Sigmoid colon (tissue), 7 donors: Measurements from ENCODE around the gene PLB1. TPM values are rescaled to one million over a fixed set of nuclear protein-coding genes. Genes with fewer than 3 reads are reported as not detected.
A peak's percentile ranks its signal among the peaks of the same experiment; 100 is the strongest.

ENCODE experiments used
- DNase-seq: peaks from one replicate; pipeline ENCODE4 v3.0.0-alpha.2; 2019
- H3K27ac ChIP-seq, 4 donors: fragments of 200-600 bp; sonication (generic); one replicate each; pipeline ENCODE4 v1.5.1; 2016 to 2019; ENCODE audit warnings: mild to moderate bottlenecking in 1 of 4
- H3K27me3 ChIP-seq, 3 donors: fragments of 200-600 bp; sonication (generic); one replicate each; pipeline ENCODE4 v1.5.1; 2019; ENCODE audit warnings: mild to moderate bottlenecking in 1 of 3
- H3K36me3 ChIP-seq, 4 donors: fragments of 200-600 bp; sonication (generic); one replicate each; pipeline ENCODE4 v1.5.1; 2016 to 2019
- H3K4me1 ChIP-seq, 4 donors: fragments of 200-600 bp; sonication (generic); one replicate each; pipeline ENCODE4 v1.5.1; 2017 to 2019
- H3K4me3 ChIP-seq, 4 donors: fragments of 200-600 bp; sonication (generic); one replicate each; pipeline ENCODE4 v1.5.1; 2017 to 2019; ENCODE audit warnings: mild to moderate bottlenecking in 2 of 4, moderate library complexity in 1 of 4
- H3K9me3 ChIP-seq, 4 donors: fragments of 200-600 bp in 3 of 4; sonication (generic) in 3 of 4; one replicate each; pipeline versions ENCODE4 v1.5.1 to v1.6.1; 2013 to 2019
- EP300 ChIP-seq, 4 donors: sonication (generic); formaldehyde crosslinking; IDR thresholded peaks; one replicate each; pipeline ENCODE4 v1.6.1; 2017; ENCODE audit warnings: antibody characterized with exemption in 4 of 4
- POLR2A ChIP-seq, 2 donors: fragments of 450-650 bp; IDR thresholded peaks; one replicate each; pipeline ENCODE4 v1.6.1; 2016; ENCODE audit warnings: antibody characterized with exemption in 2 of 2, mild to moderate bottlenecking in 2 of 2, moderate library complexity in 2 of 2
- POLR2AphosphoS5 ChIP-seq, 4 donors: sonication (generic); formaldehyde crosslinking; IDR thresholded peaks; one replicate each; pipeline ENCODE4 v1.6.1; 2017; ENCODE audit warnings: antibody characterized with exemption in 4 of 4
- WGBS, 2 donors: extraction: QIAGEN DNeasy Blood & Tissue Kit; methylation state at CpG; one replicate each; pipeline ENCODE4 v1.1.7; 2013; 5-methylcytosine and 5-hydroxymethylcytosine counted together
- intact Hi-C: fragments of 100-400 bp; cut with DNase I; formaldehyde crosslinking; loops from one replicate; pipeline ENCODE4 v1.15.1; 2023
- polyA plus RNA-seq, 3 donors: library from polyadenylated mRNA; stranded (reverse); fragments of 200-250 nt; gene quantifications; one replicate each; pipeline ENCODE4 v1.2.3, GENCODE V29; 2013
- total RNA-seq, 4 donors: library from RNA; depleted of rRNA; stranded (reverse); fragments of >200 nt; gene quantifications; one replicate each; pipeline ENCODE4 v1.1.0, GENCODE V29; 2016
- TF ChIP-seq, protein P1 (sequence below), 4 experiments: fragments of 450-650 bp in 3 of 4; fragments of 200-600 bp in 1 of 4; IDR thresholded peaks; one replicate each; pipeline ENCODE4 v1.5.1; 2016 to 2019; ENCODE audit warnings: antibody characterized with exemption in 4 of 4, mild to moderate bottlenecking in 3 of 4, moderate library complexity in 2 of 4
- donor health status: healthy with polysubstance abuse.
- donor health status: Bipolar disorder and iron deficiency.
- donor health status: healthy.

The PLB1 gene
- total and polyA plus RNA-seq, 7 donors = 1.2 to 18.3 (median 2.1) TPM

GRCh38 chr2:28586867-28587266 is 91.0 kb downstream of the PLB1 start:
- peaks cover 0 to 18% (median 13%) of the 10 kb centered on the region in 4 donors for H3K4me1 ChIP-seq
- no peaks in the 10 kb centered on the region for H3K36me3 ChIP-seq
- TF ChIP-seq POLR2A (IDR thresholded peaks at IDR 0.05) = no peak
- TF ChIP-seq, protein P1, sequence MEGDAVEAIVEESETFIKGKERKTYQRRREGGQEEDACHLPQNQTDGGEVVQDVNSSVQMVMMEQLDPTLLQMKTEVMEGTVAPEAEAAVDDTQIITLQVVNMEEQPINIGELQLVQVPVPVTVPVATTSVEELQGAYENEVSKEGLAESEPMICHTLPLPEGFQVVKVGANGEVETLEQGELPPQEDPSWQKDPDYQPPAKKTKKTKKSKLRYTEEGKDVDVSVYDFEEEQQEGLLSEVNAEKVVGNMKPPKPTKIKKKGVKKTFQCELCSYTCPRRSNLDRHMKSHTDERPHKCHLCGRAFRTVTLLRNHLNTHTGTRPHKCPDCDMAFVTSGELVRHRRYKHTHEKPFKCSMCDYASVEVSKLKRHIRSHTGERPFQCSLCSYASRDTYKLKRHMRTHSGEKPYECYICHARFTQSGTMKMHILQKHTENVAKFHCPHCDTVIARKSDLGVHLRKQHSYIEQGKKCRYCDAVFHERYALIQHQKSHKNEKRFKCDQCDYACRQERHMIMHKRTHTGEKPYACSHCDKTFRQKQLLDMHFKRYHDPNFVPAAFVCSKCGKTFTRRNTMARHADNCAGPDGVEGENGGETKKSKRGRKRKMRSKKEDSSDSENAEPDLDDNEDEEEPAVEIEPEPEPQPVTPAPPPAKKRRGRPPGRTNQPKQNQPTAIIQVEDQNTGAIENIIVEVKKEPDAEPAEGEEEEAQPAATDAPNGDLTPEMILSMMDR (IDR thresholded peaks at IDR 0.05) = no peak
- no peak for TF ChIP-seq EP300 (IDR thresholded peaks at IDR 0.05)
- TF ChIP-seq POLR2AphosphoS5 (IDR thresholded peaks at IDR 0.05) = no peak
- intact Hi-C loops = no loop called here
- H3K4me3 ChIP-seq = no peak overlapping the region
- H3K27ac ChIP-seq = no peak overlapping the region
- no peaks in the 10 kb centered on the region for H3K9me3 ChIP-seq
- H3K27me3 ChIP-seq = no peaks in the 10 kb centered on the region
- DNase-seq = peak; percentile 50
- 60 to 79% methylated on average over 7 of the region's 7 CpGs for WGBS, 2 donors

DNA sequence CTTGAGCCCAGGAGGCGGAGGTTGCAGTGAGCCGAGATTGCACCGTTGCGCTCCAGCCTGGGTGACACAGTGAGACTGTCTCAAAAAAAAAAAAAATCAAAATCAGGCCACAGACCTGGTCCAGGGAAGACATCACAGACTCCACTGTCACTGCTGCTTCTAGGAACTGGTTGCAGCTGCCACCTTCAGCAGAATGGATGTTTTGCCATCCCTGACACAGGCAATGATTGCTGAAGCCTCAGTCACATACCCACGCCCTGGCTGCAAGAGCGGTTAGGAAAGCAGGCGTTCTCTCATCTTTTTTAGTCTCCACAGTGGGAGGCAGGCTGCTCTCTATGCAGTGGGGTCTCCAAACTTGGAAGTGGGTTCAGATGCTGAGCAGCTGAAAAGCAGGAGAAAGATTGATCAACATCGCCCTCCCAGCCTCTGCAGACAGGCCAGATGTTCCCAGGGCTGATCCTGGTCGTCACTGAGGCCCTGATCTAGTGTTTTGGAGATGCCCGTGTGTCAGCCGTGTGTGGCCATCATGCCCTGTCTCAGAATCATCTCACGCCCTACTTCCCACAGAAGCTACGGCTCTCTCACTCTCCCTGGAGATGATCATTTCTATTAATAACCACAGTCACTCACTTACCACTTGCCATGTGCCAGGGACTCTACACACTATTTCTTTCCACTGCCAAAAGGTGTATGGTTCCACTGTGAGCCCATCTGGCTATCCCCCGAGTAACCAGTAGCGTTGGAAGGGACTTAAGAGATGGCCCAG is 91.8 kb downstream of the PLB1 start:
- H3K4me1 ChIP-seq = peaks cover 0 to 18% (median 13%) of the 10 kb centered on the region in 4 donors
- intact Hi-C loops = no loop called here
- H3K27me3 ChIP-seq = no peaks in the 10 kb centered on the region
- 89 to 92% methylated on average over 15 of the region's 15 CpGs for WGBS, 2 donors
- no peaks in the 10 kb centered on the region for H3K9me3 ChIP-seq
- no peak for TF ChIP-seq POLR2AphosphoS5 (IDR thresholded peaks at IDR 0.05)
- H3K36me3 ChIP-seq = no peaks in the 10 kb centered on the region
- peak overlapping the region in 1 of 4 donors; percentile 12 for H3K27ac ChIP-seq
- no peak overlapping the region for H3K4me3 ChIP-seq
- peak; percentile 38 for DNase-seq

DNA sequence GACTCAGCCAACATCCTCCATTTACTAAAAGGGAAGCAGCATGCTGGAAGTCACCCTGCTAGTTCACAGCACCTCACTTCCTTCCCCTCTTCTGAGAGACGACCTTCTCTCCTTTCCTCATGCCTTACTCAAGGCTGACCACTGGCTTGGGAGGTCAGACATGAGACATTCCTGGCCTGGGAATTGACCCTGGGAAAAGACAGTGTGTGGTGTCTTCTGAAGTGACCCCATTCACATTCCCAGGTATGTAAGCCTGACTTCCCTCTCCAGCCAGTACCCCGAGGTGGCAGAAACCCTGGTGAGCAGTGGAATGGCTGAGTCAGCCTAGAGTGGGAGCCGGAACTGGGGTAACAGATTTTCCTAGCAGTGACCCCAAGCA is 92.4 kb downstream of the PLB1 start:
- H3K36me3 ChIP-seq = no peaks in the 10 kb centered on the region
- peak overlapping the region in 1 of 4 donors; percentile 12 for H3K27ac ChIP-seq
- DNase-seq = peak; percentile 36
- TF ChIP-seq, protein P1 (IDR thresholded peaks at IDR 0.05) = no peak
- TF ChIP-seq POLR2A (IDR thresholded peaks at IDR 0.05) (no peak), POLR2AphosphoS5 (IDR thresholded peaks at IDR 0.05) (no peak), EP300 (IDR thresholded peaks at IDR 0.05) (no peak)
- peaks cover 0 to 18% (median 13%) of the 10 kb centered on the region in 4 donors for H3K4me1 ChIP-seq
- 55 to 64% methylated on average over 3 of the region's 3 CpGs for WGBS, 2 donors
- H3K9me3 ChIP-seq = no peaks in the 10 kb centered on the region
- no peaks in the 10 kb centered on the region for H3K27me3 ChIP-seq
- intact Hi-C loops = no loop called here
- no peak overlapping the region for H3K4me3 ChIP-seq

DNA sequence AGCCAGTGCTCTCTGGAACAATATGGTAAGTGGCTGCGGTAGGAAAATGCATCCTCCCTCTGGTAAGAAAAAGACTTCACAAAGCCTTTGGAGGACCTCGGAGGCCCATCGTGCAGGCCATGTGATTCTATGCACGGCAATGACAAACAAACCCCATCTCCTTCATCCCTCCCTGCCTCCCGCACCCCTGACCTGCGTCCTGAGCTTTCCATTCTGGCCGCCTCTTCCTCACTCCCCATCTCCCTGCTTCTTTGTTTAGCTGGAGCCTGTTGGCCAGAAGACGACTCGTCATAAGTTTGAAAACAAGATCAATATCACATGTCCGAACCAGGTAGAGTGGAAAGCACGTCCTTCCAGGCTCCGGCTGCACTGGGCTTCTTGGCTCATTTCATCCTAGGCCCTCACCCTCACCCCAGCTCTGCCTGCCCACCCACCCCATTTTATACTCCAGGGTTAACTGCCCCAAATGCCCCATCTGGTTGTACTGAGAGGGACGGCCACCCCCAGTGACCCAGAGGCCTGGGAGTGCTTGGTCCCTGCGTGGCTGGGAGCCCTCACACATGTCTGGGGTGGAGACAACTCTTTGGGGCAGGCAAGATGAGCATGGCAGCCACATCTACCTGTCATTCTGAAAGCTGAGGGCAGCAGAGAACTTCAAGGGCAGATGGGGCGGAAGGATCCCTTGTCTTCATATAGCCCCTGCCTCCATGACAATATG is 94.0 kb downstream of the PLB1 start:
- Histone ChIP-seq H3K36me3 (no peaks in the 10 kb centered on the region), H3K27me3 (no peaks in the 10 kb centered on the region), H3K4me1 (peaks cover 0 to 12% (median 9%) of the 10 kb centered on the region in 4 donors), H3K27ac (no peak overlapping the region), H3K9me3 (no peaks in the 10 kb centered on the region), H3K4me3 (no peak overlapping the region)
- no peak for TF ChIP-seq POLR2A (IDR thresholded peaks at IDR 0.05)
- TF ChIP-seq POLR2AphosphoS5 (IDR thresholded peaks at IDR 0.05) = no peak
- TF ChIP-seq EP300 (IDR thresholded peaks at IDR 0.05) = no peak
- TF ChIP-seq, protein P1 (IDR thresholded peaks at IDR 0.05) = no peak
- intact Hi-C loops = no loop called here
- WGBS, 2 donors = 94 to 96% methylated on average over 15 of the region's 15 CpGs
- DNase-seq = peak; percentile 52
